22Rv1 (cell line): ENCODE data around the gene WNT7A.

Experiments used
- ZFX ChIP-seq: fragments of 450-650 bp; IDR thresholded peaks from 2 replicates; pipeline ENCODE4 v1.6.1; 2017; ENCODE audit warnings: antibody characterized with exemption, borderline replicate concordance
- TF ChIP-seq, protein P1 (sequence below): fragments of 450-650 bp; IDR thresholded peaks from 2 replicates; pipeline ENCODE4 v1.5.1; 2017; ENCODE audit warnings: mild to moderate bottlenecking

DNA sequence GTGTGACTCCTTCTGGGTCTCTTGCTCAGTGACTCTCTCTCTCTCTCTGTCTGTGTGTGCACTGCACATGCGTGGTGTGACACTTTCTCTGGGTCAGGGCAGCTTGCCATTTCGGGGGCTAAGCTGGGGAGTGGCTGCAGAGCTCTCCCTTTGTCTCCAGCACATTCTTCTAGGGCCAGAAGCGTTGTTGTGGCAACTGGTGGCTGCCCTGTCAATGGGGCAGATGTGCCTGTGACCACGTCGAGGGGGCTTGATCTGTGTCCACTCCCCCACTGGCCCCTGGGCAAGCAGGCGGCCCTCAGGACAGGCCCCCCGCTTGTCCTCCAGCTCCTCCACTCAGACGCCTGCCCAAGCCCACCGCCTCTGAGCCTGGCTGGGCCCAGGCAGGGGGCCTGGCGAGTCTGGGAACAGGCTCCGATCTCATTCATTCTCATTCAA, 67.8 kb downstream of the WNT7A start:
- TF ChIP-seq, protein P1, sequence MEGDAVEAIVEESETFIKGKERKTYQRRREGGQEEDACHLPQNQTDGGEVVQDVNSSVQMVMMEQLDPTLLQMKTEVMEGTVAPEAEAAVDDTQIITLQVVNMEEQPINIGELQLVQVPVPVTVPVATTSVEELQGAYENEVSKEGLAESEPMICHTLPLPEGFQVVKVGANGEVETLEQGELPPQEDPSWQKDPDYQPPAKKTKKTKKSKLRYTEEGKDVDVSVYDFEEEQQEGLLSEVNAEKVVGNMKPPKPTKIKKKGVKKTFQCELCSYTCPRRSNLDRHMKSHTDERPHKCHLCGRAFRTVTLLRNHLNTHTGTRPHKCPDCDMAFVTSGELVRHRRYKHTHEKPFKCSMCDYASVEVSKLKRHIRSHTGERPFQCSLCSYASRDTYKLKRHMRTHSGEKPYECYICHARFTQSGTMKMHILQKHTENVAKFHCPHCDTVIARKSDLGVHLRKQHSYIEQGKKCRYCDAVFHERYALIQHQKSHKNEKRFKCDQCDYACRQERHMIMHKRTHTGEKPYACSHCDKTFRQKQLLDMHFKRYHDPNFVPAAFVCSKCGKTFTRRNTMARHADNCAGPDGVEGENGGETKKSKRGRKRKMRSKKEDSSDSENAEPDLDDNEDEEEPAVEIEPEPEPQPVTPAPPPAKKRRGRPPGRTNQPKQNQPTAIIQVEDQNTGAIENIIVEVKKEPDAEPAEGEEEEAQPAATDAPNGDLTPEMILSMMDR, result no peak
- TF ChIP-seq ZFX, result no peak
